ENCODE results near the gene TCP1.

TCP1 gene

GRCh38 chr6:159821726-159822125 is 32.3 kb upstream of the TCP1 start:
- no peak for TF ChIP-seq CTCF (IDR thresholded peaks at IDR 0.05)

- TF ChIP-seq CTCF (IDR thresholded peaks at IDR 0.05), result no peak
Measured at GRCh38 chr6:159821122-159821521, 31.7 kb upstream of the TCP1 start.

- TF ChIP-seq CTCF (IDR thresholded peaks at IDR 0.05), result no peak
Measured at GRCh38 chr6:159819932-159820640, 30.7 kb upstream of the TCP1 start.

GRCh38 chr6:159819098-159819497 is 29.7 kb upstream of the TCP1 start:
- TF ChIP-seq CTCF (IDR thresholded peaks at IDR 0.05), result no peak

- TF ChIP-seq CTCF (IDR thresholded peaks at IDR 0.05), result no peak
Measured at GRCh38 chr6:159817951-159818739, 28.7 kb upstream of the TCP1 start.

GRCh38 chr6:159815410-159815809 is 26.0 kb upstream of the TCP1 start:
- no peak for TF ChIP-seq CTCF (IDR thresholded peaks at IDR 0.05)

- TF ChIP-seq CTCF (IDR thresholded peaks at IDR 0.05), result no peak
Measured at GRCh38 chr6:159813781-159814180, 24.4 kb upstream of the TCP1 start.

Data from LNCAP (cell line).